Right lobe of liver (tissue), 6 donors: ENCODE data around the gene LHX4. TPM values are rescaled to one million over a fixed set of nuclear protein-coding genes. Genes with fewer than 3 reads are reported as not detected.

Source experiments
- ATAC-seq, 4 donors: fragments of 200-7000 bp; cut with Tn5 transposase; one replicate each; pipeline ENCODE4 v1.9.1; 2020; ENCODE audit warnings: mild to moderate bottlenecking in 4 of 4, moderate library complexity in 4 of 4
- DNase-seq, 3 donors: peaks; one replicate each; pipeline ENCODE4 v3.0.0-alpha.2; 2020
- H3K27ac ChIP-seq, 3 donors: fragments of 200-600 bp; one replicate each; pipeline ENCODE4 v1.8.0; 2022
- H3K27me3 ChIP-seq, 2 donors: fragments of 200-600 bp; one replicate each; pipeline ENCODE4 v1.8.0; 2022
- H3K36me3 ChIP-seq, 4 donors: fragments of 200-600 bp; sonication (generic) in 1 of 4; one replicate each; pipeline versions ENCODE4 v1.5.1 to v1.8.0; 2017 to 2022; ENCODE audit warnings: control low read depth in 1 of 4
- H3K4me1 ChIP-seq, 4 donors: fragments of 200-600 bp; sonication (generic) in 1 of 4; one replicate each; pipeline versions ENCODE4 v1.5.1 to v1.8.0; 2017 to 2022; ENCODE audit warnings: control low read depth in 1 of 4
- H3K4me3 ChIP-seq, 3 donors: fragments of 200-600 bp; one replicate each; pipeline ENCODE4 v1.8.0; 2022
- H3K9me3 ChIP-seq, 4 donors: fragments of 200-600 bp; sonication (generic) in 1 of 4; one replicate each; pipeline versions ENCODE4 v1.5.1 to v1.8.0; 2017 to 2022; ENCODE audit warnings: control low read depth in 1 of 4
- POLR2A ChIP-seq: fragments of 450-650 bp; IDR thresholded peaks from one replicate; pipeline ENCODE4 v1.6.1; 2017; ENCODE audit warnings: antibody characterized with exemption, mild to moderate bottlenecking
- WGBS: methylation state at CpG from one replicate; pipeline ENCODE4 v1.1.6; 2018; ENCODE audit warnings: low coverage, low lambda C conversion rate; ENCODE audit not compliant: insufficient coverage; ENCODE audit errors: missing lambda C conversion rate; 5-methylcytosine and 5-hydroxymethylcytosine counted together
- intact Hi-C, 2 donors: fragments of 100-400 bp; cut with DNase I; formaldehyde crosslinking; loops; one replicate each; pipeline versions ENCODE4 v1.11.2 to v1.14.1; 2022
- total RNA-seq, 6 experiments: library from RNA; depleted of rRNA in 2 of 6; stranded (reverse); fragments of >200 nt in 2 of 6; fragmentation: NEBNext Ultra II Directional in 3 of 6; extraction: Animal tissue kit (Norgen Biotek cat#: 25700) in 3 of 6; gene quantifications; one replicate each; pipeline versions ENCODE4 v1.1.0 to v1.2.4, GENCODE V29; 2016 to 2023
- TF ChIP-seq, protein P1 (sequence below), 4 donors: fragments of 200-600 bp in 3 of 4; fragments of 450-650 bp in 1 of 4; IDR thresholded peaks; one replicate each; pipeline versions ENCODE4 v1.5.1 to v1.8.0; 2016 to 2022; ENCODE audit warnings: antibody characterized with exemption in 4 of 4, mild to moderate bottlenecking in 2 of 4
- donor health status: DM: no; HTN: yes; CAD: no.
- donor health status: DM: no; HTN: no; CAD: no.
- donor health status: DM: no; HTN: no; CAD: no.
- donor health status: DM: no; HTN: yes; CAD: no.
- donor health status: DM: no; HTN: yes; CAD: no.

LHX4 gene
- total RNA-seq, 6 experiments from 2014 or later = not detected

DNA sequence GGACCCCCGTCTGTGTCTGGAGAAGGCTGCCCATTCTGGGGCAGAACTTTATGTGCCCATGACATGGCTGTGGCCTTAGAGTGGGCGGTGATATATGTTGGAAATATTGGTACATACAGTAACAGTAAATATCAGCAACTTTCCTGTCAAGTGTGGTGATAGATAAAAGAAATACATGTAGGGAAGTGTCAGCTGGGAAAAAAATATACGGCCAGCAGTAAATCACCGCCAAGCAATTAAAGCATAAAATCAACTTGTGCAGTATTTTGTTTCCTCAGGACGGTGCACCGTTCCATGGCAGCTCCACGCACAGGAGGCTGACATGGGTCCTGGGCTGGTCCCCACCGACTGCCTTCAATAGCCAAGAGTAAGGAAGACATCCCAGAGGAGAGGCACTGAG is 27.4 kb downstream of the LHX4 start:
- Histone ChIP-seq H3K4me1 (no peaks in the 10 kb centered on the region), H3K36me3 (no peaks in the 10 kb centered on the region), H3K27me3 (no peaks in the 10 kb centered on the region), H3K9me3 (no peaks in the 10 kb centered on the region), H3K27ac (no peak overlapping the region), H3K4me3 (no peak overlapping the region)
- no peak for ATAC-seq
- TF ChIP-seq POLR2A = no peak
- TF ChIP-seq, protein P1, sequence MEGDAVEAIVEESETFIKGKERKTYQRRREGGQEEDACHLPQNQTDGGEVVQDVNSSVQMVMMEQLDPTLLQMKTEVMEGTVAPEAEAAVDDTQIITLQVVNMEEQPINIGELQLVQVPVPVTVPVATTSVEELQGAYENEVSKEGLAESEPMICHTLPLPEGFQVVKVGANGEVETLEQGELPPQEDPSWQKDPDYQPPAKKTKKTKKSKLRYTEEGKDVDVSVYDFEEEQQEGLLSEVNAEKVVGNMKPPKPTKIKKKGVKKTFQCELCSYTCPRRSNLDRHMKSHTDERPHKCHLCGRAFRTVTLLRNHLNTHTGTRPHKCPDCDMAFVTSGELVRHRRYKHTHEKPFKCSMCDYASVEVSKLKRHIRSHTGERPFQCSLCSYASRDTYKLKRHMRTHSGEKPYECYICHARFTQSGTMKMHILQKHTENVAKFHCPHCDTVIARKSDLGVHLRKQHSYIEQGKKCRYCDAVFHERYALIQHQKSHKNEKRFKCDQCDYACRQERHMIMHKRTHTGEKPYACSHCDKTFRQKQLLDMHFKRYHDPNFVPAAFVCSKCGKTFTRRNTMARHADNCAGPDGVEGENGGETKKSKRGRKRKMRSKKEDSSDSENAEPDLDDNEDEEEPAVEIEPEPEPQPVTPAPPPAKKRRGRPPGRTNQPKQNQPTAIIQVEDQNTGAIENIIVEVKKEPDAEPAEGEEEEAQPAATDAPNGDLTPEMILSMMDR (IDR thresholded peaks at IDR 0.05) = no peak
- WGBS = 70% methylated on average over 8 of the region's 8 CpGs
- intact Hi-C loops = loop anchor here in 1 of 2 donors (10.0 kb wide), 2 partner anchors 157 to 227 kb away; no protein-coding TSS in a partner anchor
- no peak for DNase-seq

DNA sequence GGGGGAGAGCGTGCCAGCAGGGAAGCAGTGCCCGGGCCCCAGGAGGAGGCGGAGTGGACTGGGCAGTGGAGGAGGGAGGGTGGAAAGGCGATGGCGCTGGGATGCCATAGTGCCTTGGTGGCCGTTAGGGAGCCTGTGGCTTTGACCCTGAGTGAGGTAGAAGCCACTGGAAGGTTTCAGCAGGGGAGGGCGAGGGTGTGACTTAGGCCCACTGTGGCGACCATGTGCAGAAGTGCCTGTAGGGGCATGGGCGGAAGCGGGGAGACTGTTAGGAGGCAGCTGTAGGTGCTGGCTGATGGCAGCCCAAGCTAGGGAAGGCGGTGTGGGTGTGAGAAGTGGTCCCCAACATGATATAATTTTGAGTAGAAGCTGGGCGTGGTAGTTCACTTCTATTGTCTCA is 28.2 kb downstream of the LHX4 start:
- Histone ChIP-seq H3K9me3 (no peaks in the 10 kb centered on the region), H3K4me1 (no peaks in the 10 kb centered on the region), H3K27me3 (no peaks in the 10 kb centered on the region), H3K36me3 (no peaks in the 10 kb centered on the region), H3K27ac (no peak overlapping the region), H3K4me3 (no peak overlapping the region)
- no peak for ATAC-seq
- WGBS = 72% methylated on average over 10 of the region's 12 CpGs
- no peak for TF ChIP-seq POLR2A
- TF ChIP-seq, protein P1 (IDR thresholded peaks at IDR 0.05) = no peak
- DNase-seq = no peak
- intact Hi-C loops = loop anchor here in 1 of 2 donors (10.0 kb wide), 2 partner anchors 157 to 227 kb away; no protein-coding TSS in a partner anchor

- Histone ChIP-seq H3K27ac (no peak overlapping the region), H3K4me3 (no peak overlapping the region), H3K27me3 (no peaks in the 10 kb centered on the region), H3K4me1 (no peaks in the 10 kb centered on the region), H3K36me3 (no peaks in the 10 kb centered on the region), H3K9me3 (no peaks in the 10 kb centered on the region)
- TF ChIP-seq, protein P1 (IDR thresholded peaks at IDR 0.05) = no peak
- TF ChIP-seq POLR2A = no peak
- DNase-seq = no peak
- ATAC-seq = no peak
- intact Hi-C loops = loop anchor here in 1 of 2 donors (10.0 kb wide), 2 partner anchors 156 to 226 kb away; no protein-coding TSS in a partner anchor
- WGBS = 84% methylated on average over 4 of the region's 5 CpGs
Measured at GRCh38 chr1:180258935-180259334, 28.9 kb downstream of the LHX4 start.

- DNase-seq = no peak
- no peaks in the 10 kb centered on the region for H3K4me1 ChIP-seq
- no peak overlapping the region for H3K4me3 ChIP-seq
- TF ChIP-seq, protein P1 (IDR thresholded peaks at IDR 0.05) = no peak
- no peak for TF ChIP-seq POLR2A
- no peaks in the 10 kb centered on the region for H3K36me3 ChIP-seq
- H3K9me3 ChIP-seq = no peaks in the 10 kb centered on the region
- no peak for ATAC-seq
- intact Hi-C loops = loop anchor here in 1 of 2 donors (10.0 kb wide), 2 partner anchors 155 to 225 kb away; no protein-coding TSS in a partner anchor
- WGBS = 69% methylated on average over 10 of the region's 22 CpGs
- no peak overlapping the region for H3K27ac ChIP-seq
- no peaks in the 10 kb centered on the region for H3K27me3 ChIP-seq
Measured at GRCh38 chr1:180259431-180260338, 29.6 kb downstream of the LHX4 start.
